ENCODE results near the gene ANO10. TPM values are rescaled to one million over a fixed set of nuclear protein-coding genes. Genes with fewer than 3 reads are reported as not detected.

ANO10 gene
- total RNA-seq, 1 donor from 2014 or later, result 32.0 TPM

GRCh38 chr3:43344520-43344919 lies 277.3 kb downstream of the ANO10 start:
- peaks cover 54% of the 10 kb centered on the region for H3K36me3 Mint-ChIP-seq (ENCODE audit: low read depth)
- no peaks in the 10 kb centered on the region for H3K27me3 Mint-ChIP-seq (ENCODE audit: low read depth)
- H3K4me1 Mint-ChIP-seq, result peaks cover 12% of the 10 kb centered on the region
- peaks cover 2% of the 10 kb centered on the region for H3K9me3 Mint-ChIP-seq
- no peak overlapping the region for H3K27ac Mint-ChIP-seq (ENCODE audit: unreplicated experiment)
- no peak for DNase-seq (ENCODE audit: low read depth, low spot score)
- no peak overlapping the region for H3K4me3 Mint-ChIP-seq
- TF ChIP-seq CTCF (conservative IDR thresholded peaks at IDR 0.05), result no peak

DNA sequence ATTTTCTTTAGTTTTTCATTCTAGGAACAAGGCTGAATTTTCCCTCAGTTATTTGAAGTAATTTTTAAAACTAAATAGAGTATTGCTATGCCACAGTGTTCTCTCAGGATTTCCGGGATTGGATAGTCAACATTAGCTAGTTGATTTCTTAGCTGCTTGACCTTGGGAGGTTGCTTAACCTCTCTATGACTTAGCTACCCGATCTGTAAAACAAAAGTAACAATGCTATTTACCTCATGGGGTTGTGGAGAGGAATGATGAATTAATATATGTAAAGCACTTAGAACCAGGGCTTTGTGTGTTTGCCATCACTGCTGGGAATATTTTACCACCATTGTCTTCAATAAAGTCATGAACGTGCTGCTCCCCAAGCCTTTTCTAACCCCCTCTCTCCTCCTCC lies 278.0 kb downstream of the ANO10 start:
- H3K27ac Mint-ChIP-seq (ENCODE audit: unreplicated experiment), result peak overlapping the region; percentile 71
- no peak for TF ChIP-seq CTCF (conservative IDR thresholded peaks at IDR 0.05)
- peaks cover 8% of the 10 kb centered on the region for H3K4me1 Mint-ChIP-seq
- peaks cover 53% of the 10 kb centered on the region for H3K36me3 Mint-ChIP-seq (ENCODE audit: low read depth)
- DNase-seq (ENCODE audit: low read depth, low spot score), result no peak
- H3K4me3 Mint-ChIP-seq, result no peak overlapping the region
- H3K9me3 Mint-ChIP-seq, result peaks cover 2% of the 10 kb centered on the region
- H3K27me3 Mint-ChIP-seq (ENCODE audit: low read depth), result no peaks in the 10 kb centered on the region

- no peak for TF ChIP-seq CTCF (conservative IDR thresholded peaks at IDR 0.05)
- Mint-ChIP-seq H3K27ac (ENCODE audit: unreplicated experiment) (no peak overlapping the region), H3K9me3 (peaks cover 5% of the 10 kb centered on the region), H3K36me3 (ENCODE audit: low read depth) (peaks cover 58% of the 10 kb centered on the region), H3K27me3 (ENCODE audit: low read depth) (no peaks in the 10 kb centered on the region), H3K4me3 (no peak overlapping the region), H3K4me1 (peaks cover 8% of the 10 kb centered on the region)
- DNase-seq (ENCODE audit: low read depth, low spot score), result no peak
Measured at GRCh38 chr3:43343185-43343584, 278.6 kb downstream of the ANO10 start.

GRCh38 chr3:43341788-43342187 lies 280.0 kb downstream of the ANO10 start:
- Mint-ChIP-seq H3K9me3 (peaks cover 5% of the 10 kb centered on the region), H3K27me3 (ENCODE audit: low read depth) (no peaks in the 10 kb centered on the region), H3K4me3 (no peak overlapping the region), H3K36me3 (ENCODE audit: low read depth) (peaks cover 56% of the 10 kb centered on the region), H3K27ac (ENCODE audit: unreplicated experiment) (no peak overlapping the region), H3K4me1 (peaks cover 8% of the 10 kb centered on the region)
- TF ChIP-seq CTCF (conservative IDR thresholded peaks at IDR 0.05), result no peak
- DNase-seq (ENCODE audit: low read depth, low spot score), result no peak

DNA sequence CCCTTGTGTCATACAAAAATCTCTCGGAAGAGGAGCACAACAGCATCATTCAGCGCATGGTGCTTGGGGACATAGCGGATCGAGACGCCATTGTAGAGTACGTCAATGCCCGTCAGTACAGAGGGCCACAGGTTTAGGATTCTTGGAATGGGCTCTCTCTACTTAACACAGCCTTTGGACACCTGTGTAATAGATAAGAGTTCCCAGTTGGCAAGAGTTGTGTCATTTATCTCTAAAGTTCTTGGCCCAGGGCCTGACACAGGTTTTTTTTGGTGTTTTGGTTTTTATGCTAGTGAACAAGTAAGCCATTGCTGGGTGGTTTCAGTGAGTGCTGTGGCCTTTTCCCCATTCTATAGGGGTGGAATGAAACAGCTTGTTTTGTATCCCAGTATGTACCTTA lies 281.4 kb downstream of the ANO10 start:
- TF ChIP-seq CTCF (conservative IDR thresholded peaks at IDR 0.05), result no peak
- no peak overlapping the region for H3K4me3 Mint-ChIP-seq

DNA sequence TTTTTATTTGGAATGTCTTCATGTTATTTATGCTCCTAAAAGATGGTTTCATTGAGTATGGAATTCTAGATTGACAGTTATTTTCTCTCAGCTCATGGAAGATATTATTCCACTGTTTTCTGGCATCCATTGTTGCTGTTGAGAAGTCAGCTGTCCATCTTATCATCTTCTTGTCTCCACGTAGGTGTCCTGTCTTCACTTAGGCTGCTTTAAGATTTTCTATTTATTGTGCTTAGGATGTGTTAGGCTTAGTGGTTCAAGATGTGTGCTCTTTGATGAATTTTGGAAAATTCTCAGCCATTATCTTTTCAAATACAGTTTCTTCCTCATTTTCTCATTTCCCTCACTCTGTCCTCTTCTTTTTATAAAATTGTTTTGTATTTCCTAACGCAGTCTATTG lies 283.5 kb downstream of the ANO10 start:
- H3K27me3 Mint-ChIP-seq (ENCODE audit: low read depth), result no peaks in the 10 kb centered on the region
- H3K36me3 Mint-ChIP-seq (ENCODE audit: low read depth), result peaks cover 55% of the 10 kb centered on the region
- no peak for TF ChIP-seq CTCF (conservative IDR thresholded peaks at IDR 0.05)
- H3K9me3 Mint-ChIP-seq, result peaks cover 10% of the 10 kb centered on the region
- no peak overlapping the region for H3K4me3 Mint-ChIP-seq
- no peak for DNase-seq (ENCODE audit: low read depth, low spot score)
- no peaks in the 10 kb centered on the region for H3K4me1 Mint-ChIP-seq
- no peak overlapping the region for H3K27ac Mint-ChIP-seq (ENCODE audit: unreplicated experiment)

More for the DNA sequence above, 281.4 kb downstream of the ANO10 start:
- no peak for DNase-seq (ENCODE audit: low read depth, low spot score)
- Mint-ChIP-seq H3K27me3 (ENCODE audit: low read depth) (no peaks in the 10 kb centered on the region), H3K36me3 (ENCODE audit: low read depth) (peaks cover 64% of the 10 kb centered on the region), H3K4me1 (peaks cover 8% of the 10 kb centered on the region), H3K27ac (ENCODE audit: unreplicated experiment) (no peak overlapping the region), H3K9me3 (peaks cover 9% of the 10 kb centered on the region)
